GM12878 (cell line): ENCODE results near the gene TMEM161A. TPM values are rescaled to one million over a fixed set of nuclear protein-coding genes. Genes with fewer than 3 reads are reported as not detected.
A peak's percentile ranks its signal among the peaks of the same experiment; 100 is the strongest.

ENCODE experiments used
- ATAC-seq: fragments of 200-7000 bp; cut with Tn5 transposase; 3 replicates; pipeline ENCODE4 v1.9.1; 2020; ENCODE audit warnings: mild to moderate bottlenecking, moderate library complexity
- BruUV-seq: library from RNA; stranded (reverse); fragments of 400-500 nt; replicated peaks from 2 replicates; lab custom pipeline; 2021; lab: Mats Ljungman, UMichigan
- CTCF ChIA-PET: fragments of 300-600 bp; sonication (Branson Sonifier 250); formaldehyde crosslinking; extraction: SDS; loops from one replicate; lab custom pipeline; 2021; ENCODE audit warnings: inconsistent platforms; lab: Yijun Ruan, JAX
- POLR2A ChIA-PET: fragments of 350-600 bp; formaldehyde crosslinking; extraction: SDS; loops from one replicate; lab custom pipeline; 2021; ENCODE audit warnings: inconsistent platforms; lab: Charles Lee
- RAD21 ChIA-PET: fragments of 300-600 bp; sonication (Branson Sonifier 250); formaldehyde crosslinking; loops from one replicate; lab custom pipeline; 2023; ENCODE audit warnings: antibody characterized with exemption; ENCODE audit not compliant: unreplicated experiment; lab: Charles Lee
- SMC1A ChIA-PET: fragments of 300-600 bp; sonication (Branson Sonifier 250); formaldehyde crosslinking; loops from one replicate; lab custom pipeline; 2023; ENCODE audit not compliant: unreplicated experiment, uncharacterized antibody; lab: Charles Lee
- DNase-seq: peaks from one replicate; pipeline ENCODE4 v3.0.0-alpha.2; 2011; ENCODE audit warnings: low read depth, low spot score
- FAIRE-seq: peaks from 3 replicates; lab custom pipeline; 2011; peaks lifted over from hg19 to GRCh38; lab: Jason Lieb, UNC
- H2AFZ ChIP-seq: 2 replicates; pipeline ENCODE4 v1.6.0; 2011; ENCODE audit warnings: low read depth, low read length, control low read depth; ENCODE audit not compliant: control insufficient read depth
- H3K27ac ChIP-seq: 2 replicates; pipeline ENCODE4 v1.5.1; 2011; ENCODE audit warnings: control low read depth; ENCODE audit not compliant: control insufficient read depth, insufficient read depth
- H3K27me3 ChIP-seq, 2 experiments: replicated peaks in 1 of 2; 2 replicates each; pipeline versions ENCODE4 v1.6.0 to v1.6.1; 2011; ENCODE audit warnings: low read length in 1 of 2; ENCODE audit not compliant: control insufficient read depth in 2 of 2, insufficient read depth in 2 of 2
- H3K36me3 ChIP-seq, 2 experiments: 2 replicates each; pipeline ENCODE4 v1.5.1; 2011; ENCODE audit warnings: low read length in 1 of 2; ENCODE audit not compliant: control insufficient read depth in 2 of 2, insufficient read depth in 2 of 2
- H3K4me1 ChIP-seq: 2 replicates; pipeline ENCODE4 v1.6.1; 2011; ENCODE audit warnings: mild to moderate bottlenecking, low read length, moderate library complexity, mixed read lengths; ENCODE audit not compliant: control insufficient read depth, insufficient read depth
- H3K4me2 ChIP-seq: 2 replicates; pipeline ENCODE4 v1.6.0; 2011; ENCODE audit warnings: control low read depth; ENCODE audit not compliant: control insufficient read depth, insufficient read depth
- H3K4me3 ChIP-seq: fragments of 200-600 bp; sonication (generic); 2 replicates; pipeline ENCODE4 v1.5.1; 2016
- H3K79me2 ChIP-seq: 2 replicates; pipeline ENCODE4 v1.6.0; 2011; ENCODE audit warnings: low read length; ENCODE audit not compliant: control insufficient read depth, insufficient read depth
- H3K9ac ChIP-seq: 2 replicates; pipeline ENCODE4 v1.8.0; 2011; ENCODE audit warnings: low read length, control low read depth, mixed read lengths; ENCODE audit not compliant: control insufficient read depth, insufficient read depth
- H3K9me3 ChIP-seq: replicated peaks from 3 replicates; pipeline ENCODE4 v1.5.1; 2011; ENCODE audit warnings: mild to moderate bottlenecking, low read length; ENCODE audit not compliant: control insufficient read depth, insufficient read depth
- H4K20me1 ChIP-seq: 2 replicates; pipeline ENCODE4 v1.6.0; 2011; ENCODE audit not compliant: control insufficient read depth, insufficient read depth
- ATF7 ChIP-seq: fragments of 450-650 bp; IDR thresholded peaks from 2 replicates; pipeline ENCODE4 v1.6.1; 2016; ENCODE audit warnings: low read depth, mild to moderate bottlenecking
- CBX5 ChIP-seq: sonication (generic); IDR thresholded peaks from 2 replicates; pipeline ENCODE4 v1.6.1; 2016; ENCODE audit warnings: low read depth, moderate library complexity, mild to moderate bottlenecking, inconsistent platforms
- CREM ChIP-seq: IDR thresholded peaks from 2 replicates; pipeline ENCODE4 v1.6.1; 2014; ENCODE audit warnings: antibody characterized with exemption, low read depth
- DPF2 ChIP-seq: fragments of 450-650 bp; IDR thresholded peaks from 2 replicates; pipeline ENCODE4 v1.6.1; 2017; ENCODE audit warnings: mild to moderate bottlenecking
- EED ChIP-seq: sonication (generic); IDR thresholded peaks from 2 replicates; pipeline ENCODE4 v1.6.1; 2016; ENCODE audit warnings: antibody characterized with exemption, low read depth
- IKZF1 ChIP-seq: fragments of 450-650 bp; conservative IDR thresholded peaks from 2 replicates; pipeline ENCODE4 v1.6.1; 2017; ENCODE audit warnings: antibody characterized with exemption, mild to moderate bottlenecking
- LARP7 ChIP-seq: fragments of 450-650 bp; IDR thresholded peaks from 2 replicates; pipeline ENCODE4 v1.6.1; 2017; ENCODE audit warnings: mild to moderate bottlenecking
- MEF2A ChIP-seq: IDR thresholded peaks from 2 replicates; pipeline ENCODE4 v1.6.1; 2011; ENCODE audit warnings: low read depth, mild to moderate bottlenecking, low read length, moderate library complexity; ENCODE audit not compliant: insufficient read depth
- PAX5 ChIP-seq: IDR thresholded peaks from 2 replicates; pipeline ENCODE4 v1.6.1; 2011; ENCODE audit warnings: low read depth, low read length, borderline replicate concordance
- PML ChIP-seq: IDR thresholded peaks from 2 replicates; pipeline ENCODE4 v1.6.1; 2012; ENCODE audit warnings: low read length, inconsistent platforms
- RUNX3 ChIP-seq: IDR thresholded peaks from 2 replicates; pipeline ENCODE4 v1.6.1; 2012; ENCODE audit warnings: low read length, inconsistent platforms
- SP1 ChIP-seq: IDR thresholded peaks from one replicate; pipeline ENCODE4 v1.6.1; 2011; ENCODE audit warnings: low read depth, low read length
- SREBF2 ChIP-seq: IDR thresholded peaks from 2 replicates; pipeline ENCODE4 v1.6.1; 2012; ENCODE audit warnings: mild to moderate bottlenecking, low read length
- TARDBP ChIP-seq: IDR thresholded peaks from 2 replicates; pipeline ENCODE4 v1.6.1; 2016; ENCODE audit warnings: borderline replicate concordance
- YY1 ChIP-seq: IDR thresholded peaks from 2 replicates; pipeline ENCODE4 v1.6.1; 2011; ENCODE audit warnings: low read depth, mild to moderate bottlenecking, low read length
- ZNF207 ChIP-seq: fragments of 450-650 bp; IDR thresholded peaks from 2 replicates; pipeline ENCODE4 v1.6.1; 2014; ENCODE audit warnings: antibody characterized with exemption, mild to moderate bottlenecking, borderline replicate concordance
- WGBS: methylation state at CpG from one replicate; pipeline ENCODE4 v1.1.6; 2016; ENCODE audit warnings: low lambda C conversion rate; ENCODE audit not compliant: insufficient replicate concordance, insufficient coverage; ENCODE audit errors: missing lambda C conversion rate; 5-methylcytosine and 5-hydroxymethylcytosine counted together
- in situ Hi-C: fragments of 300-500 bp; cut with MboI; formaldehyde crosslinking; loops from 9 replicates; pipeline ENCODE4 v1.14.3; 2018; ENCODE audit warnings: mixed read lengths
- intact Hi-C: fragments of 100-400 bp; cut with micrococcal nuclease; formaldehyde crosslinking; loops from one replicate; pipeline ENCODE4 v1.14.2; 2022; ENCODE audit not compliant: unreplicated experiment
- polyA plus RNA-seq, 11 experiments: library from polyadenylated mRNA; depleted of rRNA in 4 of 11; unstranded in 6 of 11; stranded (reverse) in 5 of 11; fragments of >200 nt; fragmentation: Nextera tagmentation in 4 of 11; fragmentation: Illumina TruSeq in 1 of 11; extraction: Ambion mirVana in 4 of 11; extraction: Trizol in 1 of 11; gene quantifications; 1 replicate in 1 of 11; 2 replicates in 10 of 11; pipeline versions ENCODE4 v1.2.1 to v1.2.3, GENCODE V29; 2011 to 2016; ENCODE audit warnings: inconsistent platforms in 2 of 11, missing spikeins in 2 of 11, low read depth in 1 of 11
- total RNA-seq, 4 experiments: library from RNA; depleted of rRNA in 3 of 4; stranded (reverse); fragments of >200 nt in 3 of 4; fragmentation: Illumina TruSeq in 1 of 4; extraction: Trizol in 1 of 4; gene quantifications; 2 replicates each; pipeline versions ENCODE4 v1.2.1 to v1.2.3, GENCODE V29; 2013 to 2021
- TF ChIP-seq, protein P1 (sequence below): fragments of 450-650 bp; IDR thresholded peaks from 2 replicates; pipeline ENCODE4 v1.6.1; 2018; ENCODE audit warnings: borderline replicate concordance, mild to moderate bottlenecking; ENCODE audit not compliant: partially characterized antibody
- TF ChIP-seq, protein P2 (sequence below): fragments of 450-650 bp; IDR thresholded peaks from 2 replicates; pipeline ENCODE4 v1.6.1; 2016; ENCODE audit warnings: mild to moderate bottlenecking
- TF ChIP-seq, protein P3 (sequence below): fragments of 450-650 bp; IDR thresholded peaks from 2 replicates; pipeline ENCODE4 v1.6.1; 2016; ENCODE audit warnings: mild to moderate bottlenecking

TMEM161A gene
- total and polyA plus RNA-seq, 10 of the 15 experiments (the other 5 are each of a cell fraction or from before 2014, with no cell fraction given) = 1.1 to 37.1 (median 19.0) TPM

DNA sequence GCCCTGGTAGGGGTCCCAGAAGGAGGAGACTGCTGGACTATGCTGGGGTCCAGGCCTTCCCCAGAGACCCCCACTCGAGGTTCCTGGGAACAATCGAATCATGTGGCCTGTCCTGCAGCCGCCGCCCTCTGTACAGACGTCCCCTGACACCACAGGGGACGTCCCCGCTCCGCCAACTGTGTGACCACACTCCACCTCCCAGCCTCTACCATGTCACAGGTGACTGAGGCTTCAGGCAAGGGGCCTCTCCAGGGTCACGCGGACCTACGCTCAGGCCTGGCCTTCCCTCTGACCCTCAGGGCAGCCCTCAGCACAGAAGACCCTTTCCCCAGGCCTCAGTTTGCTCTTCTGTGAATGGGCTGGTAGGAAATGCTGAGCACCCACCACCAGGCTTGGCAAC lies 13.1 kb upstream of the TMEM161A start:
- CTCF ChIA-PET = interaction anchor here (0.8 to 6.3 kb wide), 3 partner anchors 11 to 35 kb away, joined by 3 to 207 read pairs (median 4); no protein-coding TSS in a partner anchor
- POLR2A ChIA-PET = interaction anchor here (1.0 to 1.3 kb wide), 3 partner anchors 8 to 18 kb away, joined by 4 to 9 read pairs (median 8); partner anchors contain the start of gene MEF2B
- RAD21 ChIA-PET = interaction anchor here (0.8 to 17.5 kb wide), 2 partner anchors 9 to 22 kb away, joined by 3 to 394 read pairs; partner anchors contain the start of gene MEF2B
- TF ChIP-seq, protein P1, sequence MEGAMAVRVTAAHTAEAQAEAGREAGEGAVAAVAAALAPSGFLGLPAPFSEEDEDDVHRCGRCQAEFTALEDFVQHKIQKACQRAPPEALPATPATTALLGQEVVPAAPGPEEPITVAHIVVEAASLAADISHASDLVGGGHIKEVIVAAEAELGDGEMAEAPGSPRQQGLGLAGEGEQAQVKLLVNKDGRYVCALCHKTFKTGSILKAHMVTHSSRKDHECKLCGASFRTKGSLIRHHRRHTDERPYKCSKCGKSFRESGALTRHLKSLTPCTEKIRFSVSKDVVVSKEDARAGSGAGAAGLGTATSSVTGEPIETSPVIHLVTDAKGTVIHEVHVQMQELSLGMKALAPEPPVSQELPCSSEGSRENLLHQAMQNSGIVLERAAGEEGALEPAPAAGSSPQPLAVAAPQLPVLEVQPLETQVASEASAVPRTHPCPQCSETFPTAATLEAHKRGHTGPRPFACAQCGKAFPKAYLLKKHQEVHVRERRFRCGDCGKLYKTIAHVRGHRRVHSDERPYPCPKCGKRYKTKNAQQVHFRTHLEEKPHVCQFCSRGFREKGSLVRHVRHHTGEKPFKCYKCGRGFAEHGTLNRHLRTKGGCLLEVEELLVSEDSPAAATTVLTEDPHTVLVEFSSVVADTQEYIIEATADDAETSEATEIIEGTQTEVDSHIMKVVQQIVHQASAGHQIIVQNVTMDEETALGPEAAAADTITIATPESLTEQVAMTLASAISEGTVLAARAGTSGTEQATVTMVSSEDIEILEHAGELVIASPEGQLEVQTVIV = no peak
- peak; percentile 59; the same call in 1 of the 2 replicates for TF ChIP-seq PAX5
- TF ChIP-seq ATF7 = 0 out of 2 replicates have a peak, but pooled peaks have one; percentile 22
- peak; percentile 63; the same call in 1 of the 2 replicates for TF ChIP-seq IKZF1
- no peak for TF ChIP-seq CBX5
- TF ChIP-seq PML = no peak
- no peak for TF ChIP-seq YY1
- TF ChIP-seq LARP7 = peak; percentile 66; the same call in 1 of the 2 replicates
- no peak for TF ChIP-seq MEF2A
- no peak for TF ChIP-seq ZNF207
- TF ChIP-seq, protein P2, sequence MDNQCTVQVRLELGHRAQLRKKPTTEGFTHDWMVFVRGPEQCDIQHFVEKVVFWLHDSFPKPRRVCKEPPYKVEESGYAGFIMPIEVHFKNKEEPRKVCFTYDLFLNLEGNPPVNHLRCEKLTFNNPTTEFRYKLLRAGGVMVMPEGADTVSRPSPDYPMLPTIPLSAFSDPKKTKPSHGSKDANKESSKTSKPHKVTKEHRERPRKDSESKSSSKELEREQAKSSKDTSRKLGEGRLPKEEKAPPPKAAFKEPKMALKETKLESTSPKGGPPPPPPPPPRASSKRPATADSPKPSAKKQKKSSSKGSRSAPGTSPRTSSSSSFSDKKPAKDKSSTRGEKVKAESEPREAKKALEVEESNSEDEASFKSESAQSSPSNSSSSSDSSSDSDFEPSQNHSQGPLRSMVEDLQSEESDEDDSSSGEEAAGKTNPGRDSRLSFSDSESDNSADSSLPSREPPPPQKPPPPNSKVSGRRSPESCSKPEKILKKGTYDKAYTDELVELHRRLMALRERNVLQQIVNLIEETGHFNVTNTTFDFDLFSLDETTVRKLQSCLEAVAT = 0 out of 2 replicates have a peak, but pooled peaks have one; percentile 17
- peak; percentile 58; the same call in 1 of the 2 replicates for TF ChIP-seq DPF2
- TF ChIP-seq SP1 = peak; percentile 30
- TF ChIP-seq RUNX3 = peak; percentile 86
- TF ChIP-seq EED = peak; percentile 53
- TF ChIP-seq CREM = no peak; the same call in 1 of the 2 replicates
- TF ChIP-seq SREBF2 = no peak
- TF ChIP-seq, protein P3, sequence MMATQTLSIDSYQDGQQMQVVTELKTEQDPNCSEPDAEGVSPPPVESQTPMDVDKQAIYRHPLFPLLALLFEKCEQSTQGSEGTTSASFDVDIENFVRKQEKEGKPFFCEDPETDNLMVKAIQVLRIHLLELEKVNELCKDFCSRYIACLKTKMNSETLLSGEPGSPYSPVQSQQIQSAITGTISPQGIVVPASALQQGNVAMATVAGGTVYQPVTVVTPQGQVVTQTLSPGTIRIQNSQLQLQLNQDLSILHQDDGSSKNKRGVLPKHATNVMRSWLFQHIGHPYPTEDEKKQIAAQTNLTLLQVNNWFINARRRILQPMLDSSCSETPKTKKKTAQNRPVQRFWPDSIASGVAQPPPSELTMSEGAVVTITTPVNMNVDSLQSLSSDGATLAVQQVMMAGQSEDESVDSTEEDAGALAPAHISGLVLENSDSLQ = peak; percentile 18; the same call in 1 of the 2 replicates
- 0 out of 2 replicates have a peak, but pooled peaks have one; percentile 14 for TF ChIP-seq TARDBP

More for the DNA sequence above, 13.1 kb upstream of the TMEM161A start:
- FAIRE-seq = no peak
- Histone ChIP-seq H3K4me1 (peaks cover 30% of the 10 kb centered on the region), H3K79me2 (no peaks in the 10 kb centered on the region; the same call in none of the 2 replicates), H2AFZ (peak overlapping the region; percentile 40), H3K27me3 (no peaks in the 10 kb centered on the region), H3K4me3 (no peak overlapping the region), H3K9me3 (no peaks in the 10 kb centered on the region; the same call in 2 of the 3 replicates), H3K9ac (no peak overlapping the region; the same call in 1 of the 2 replicates), H3K4me2 (no peak overlapping the region), H4K20me1 (no peaks in the 10 kb centered on the region), H3K27ac (peak overlapping the region; percentile 30), H3K36me3 (peaks cover 6 to 10% of the 10 kb centered on the region in 2 experiments; a peak in 3 of 4 replicates)
- peak; percentile 86 for ATAC-seq
- WGBS = under 1% methylated on average over 11 of the region's 11 CpGs
- in situ Hi-C loops (no loop called here), intact Hi-C loops (no loop called here)
- BruUV-seq = no TSS peak
- DNase-seq = no peak
- SMC1A ChIA-PET = interaction anchor here (0.6 to 2.5 kb wide), 3 partner anchors 9 to 681 kb away, joined by 3 to 13 read pairs (median 8); no protein-coding TSS in a partner anchor
